Stimulated activated CD4-positive, alpha-beta T cell treated with anti-CD3 and anti-CD28 coated beads, Interleukin-1b, Interleukin-23, amount 100 ng/mL, for 1 hour (primary cell): ENCODE measurements around the gene RAVER1.

ENCODE experiments used
- DNase-seq, 2 donors: peaks; one replicate each; pipeline ENCODE4 v3.0.0-alpha.2; 2020; ENCODE audit warnings: low read depth in 2 of 2

Gene RAVER1

GRCh38 chr19:10318807-10319682 lies 14.3 kb downstream of the RAVER1 start:
- no peak for DNase-seq

- no peak for DNase-seq
These were observed 15.4 kb downstream of the RAVER1 start for GRCh38 chr19:10317857-10318462.

GRCh38 chr19:10317045-10317856 lies 16.1 kb downstream of the RAVER1 start:
- DNase-seq, result no peak

- DNase-seq, result no peak
These were observed 16.9 kb downstream of the RAVER1 start for GRCh38 chr19:10316229-10317044.

GRCh38 chr19:10315335-10316214 lies 17.8 kb downstream of the RAVER1 start, which contains the start of gene FDX2:
TSS of gene FDX2 (minus strand) at chr19:10316015. CDS start at chr19:10315996, 19 bp downstream.
- peak; percentile 82 to 90 for DNase-seq

GRCh38 chr19:10309423-10309822 lies 23.9 kb downstream of the RAVER1 start, which contains the start of gene ZGLP1:
TSS of gene ZGLP1 (minus strand) at chr19:10309815.
- DNase-seq, result no peak

GRCh38 chr19:10306327-10306726 lies 27.0 kb downstream of the RAVER1 start:
- DNase-seq, result no peak

GRCh38 chr19:10305139-10305806 lies 28.1 kb downstream of the RAVER1 start:
- DNase-seq, result no peak

GRCh38 chr19:10299545-10300458 lies 33.5 kb downstream of the RAVER1 start:
- DNase-seq, result no peak

- no peak for DNase-seq
These were observed 37.3 kb downstream of the RAVER1 start for GRCh38 chr19:10295847-10296591.

- DNase-seq, result peak in 1 of 2 donors; percentile 52
These were observed 38.0 kb downstream of the RAVER1 start for GRCh38 chr19:10295305-10295846.

GRCh38 chr19:10294368-10294697 lies 39.0 kb downstream of the RAVER1 start:
- DNase-seq, result no peak

- no peak for DNase-seq
These were observed 39.5 kb downstream of the RAVER1 start for GRCh38 chr19:10293637-10294367.

GRCh38 chr19:10292789-10293636 lies 40.3 kb downstream of the RAVER1 start:
- no peak for DNase-seq

- DNase-seq, result peak in 1 of 2 donors; percentile 52
These were observed 41.0 kb downstream of the RAVER1 start for GRCh38 chr19:10292206-10292788.
